GM13976 (cell line): ENCODE measurements around the gene SPOCK1.

Experiments used
- DNase-seq: peaks from one replicate; pipeline ENCODE4 v3.0.0; 2012; ENCODE audit warnings: low spot score
- in situ Hi-C: fragments of 300-500 bp; cut with MboI; formaldehyde crosslinking; loops from one replicate; pipeline ENCODE4 v1.12.0; 2022; ENCODE audit warnings: low sequenced_read_pairs, mixed read lengths, inconsistent platforms; ENCODE audit not compliant: unreplicated experiment
- TF ChIP-seq, protein P1 (sequence below): IDR thresholded peaks from 2 replicates; pipeline ENCODE4 v1.5.1; 2012; ENCODE audit warnings: borderline replicate concordance, mild to moderate bottlenecking; ENCODE audit not compliant: insufficient read depth; ENCODE audit errors: extremely low read depth, missing control alignments, control extremely low read depth

The SPOCK1 gene

GRCh38 chr5:137497396-137498290, 1.5 kb downstream of the SPOCK1 start:
- DNase-seq = no peak
- in situ Hi-C loops = no loop called here
- TF ChIP-seq, protein P1, sequence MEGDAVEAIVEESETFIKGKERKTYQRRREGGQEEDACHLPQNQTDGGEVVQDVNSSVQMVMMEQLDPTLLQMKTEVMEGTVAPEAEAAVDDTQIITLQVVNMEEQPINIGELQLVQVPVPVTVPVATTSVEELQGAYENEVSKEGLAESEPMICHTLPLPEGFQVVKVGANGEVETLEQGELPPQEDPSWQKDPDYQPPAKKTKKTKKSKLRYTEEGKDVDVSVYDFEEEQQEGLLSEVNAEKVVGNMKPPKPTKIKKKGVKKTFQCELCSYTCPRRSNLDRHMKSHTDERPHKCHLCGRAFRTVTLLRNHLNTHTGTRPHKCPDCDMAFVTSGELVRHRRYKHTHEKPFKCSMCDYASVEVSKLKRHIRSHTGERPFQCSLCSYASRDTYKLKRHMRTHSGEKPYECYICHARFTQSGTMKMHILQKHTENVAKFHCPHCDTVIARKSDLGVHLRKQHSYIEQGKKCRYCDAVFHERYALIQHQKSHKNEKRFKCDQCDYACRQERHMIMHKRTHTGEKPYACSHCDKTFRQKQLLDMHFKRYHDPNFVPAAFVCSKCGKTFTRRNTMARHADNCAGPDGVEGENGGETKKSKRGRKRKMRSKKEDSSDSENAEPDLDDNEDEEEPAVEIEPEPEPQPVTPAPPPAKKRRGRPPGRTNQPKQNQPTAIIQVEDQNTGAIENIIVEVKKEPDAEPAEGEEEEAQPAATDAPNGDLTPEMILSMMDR = no peak

DNA sequence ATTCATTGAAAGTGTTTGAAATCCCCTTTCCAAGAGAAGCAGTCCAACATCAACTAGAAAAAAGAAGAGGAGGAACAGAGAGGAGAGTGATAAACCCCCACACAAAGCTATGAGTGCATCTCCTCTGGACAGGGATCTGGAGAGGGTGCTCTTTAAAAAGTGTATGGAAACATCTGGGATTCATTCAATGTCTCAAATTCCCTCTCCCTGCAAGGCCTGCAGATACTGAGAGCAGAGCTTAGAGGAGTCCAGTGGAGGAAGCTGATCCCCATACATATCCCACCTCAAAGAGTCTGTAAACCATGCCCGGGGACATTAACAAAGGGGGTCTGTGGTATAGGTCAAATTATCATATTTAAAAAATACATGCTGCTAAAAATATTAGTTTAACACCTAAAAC, 2.2 kb downstream of the SPOCK1 start:
- TF ChIP-seq, protein P1 = no peak
- in situ Hi-C loops = no loop called here
- DNase-seq = no peak

GRCh38 chr5:137492331-137492730, 6.8 kb downstream of the SPOCK1 start:
- DNase-seq = no peak
- in situ Hi-C loops = no loop called here
- TF ChIP-seq, protein P1 = no peak

DNA sequence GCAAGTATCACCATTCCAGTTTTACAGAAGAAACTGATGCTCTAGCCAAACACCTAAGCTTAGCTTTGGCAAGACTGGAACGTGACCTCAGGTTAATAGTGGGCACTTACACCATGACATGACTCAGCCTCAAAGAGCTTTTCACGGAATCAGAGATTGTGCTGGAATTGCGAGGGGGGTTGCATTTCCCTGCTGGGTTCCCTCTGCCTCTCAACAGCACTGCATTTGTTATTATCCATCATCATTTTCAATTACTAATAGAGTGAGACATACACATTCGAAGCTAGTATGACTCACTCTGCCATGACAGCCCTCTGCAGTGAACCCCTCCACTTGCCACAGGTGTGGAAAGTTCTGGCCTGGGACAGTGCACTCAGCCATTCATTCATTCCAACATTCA, 8.0 kb downstream of the SPOCK1 start:
- no peak for DNase-seq
- TF ChIP-seq, protein P1 = no peak
- in situ Hi-C loops = no loop called here

DNA sequence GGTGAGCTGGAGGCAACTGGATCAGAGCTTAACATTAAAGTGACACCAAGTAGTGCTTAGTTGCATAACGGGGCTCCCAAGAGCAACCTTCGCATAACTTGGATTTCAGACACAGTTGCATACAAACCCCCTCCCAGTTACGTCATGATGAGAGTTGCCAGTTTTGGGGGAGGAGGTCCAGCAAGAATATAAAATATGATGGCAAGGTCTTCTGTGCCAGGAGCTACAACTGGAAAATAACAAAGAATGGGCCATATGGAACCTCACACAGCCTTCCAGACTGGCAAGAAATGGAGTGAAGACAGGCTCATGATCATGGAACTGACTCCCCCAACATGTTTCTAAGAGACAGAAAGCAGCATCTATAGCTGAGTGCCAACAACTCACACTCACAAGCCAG, 8.5 kb downstream of the SPOCK1 start:
- no peak for DNase-seq
- in situ Hi-C loops = no loop called here
- TF ChIP-seq, protein P1 = no peak

GRCh38 chr5:137488974-137489373, 10.2 kb downstream of the SPOCK1 start:
- TF ChIP-seq, protein P1 = no peak
- in situ Hi-C loops = no loop called here
- DNase-seq = no peak
